GM23248 (cell line): ENCODE results near the gene RAB37. TPM values are rescaled to one million over a fixed set of nuclear protein-coding genes. Genes with fewer than 3 reads are reported as not detected.

ENCODE experiments used
- DNase-seq: peaks from one replicate; pipeline ENCODE4 v3.0.0-alpha.2; 2015
- H2AFZ ChIP-seq: fragments of 200-600 bp; sonication (generic); 2 replicates; pipeline ENCODE4 v1.6.1; 2016; ENCODE audit warnings: antibody characterized with exemption
- H3F3A ChIP-seq: fragments of 200-600 bp; sonication (generic); 2 replicates; pipeline ENCODE4 v1.6.1; 2016; ENCODE audit warnings: mild to moderate bottlenecking, antibody characterized with exemption, mixed run types; ENCODE audit not compliant: insufficient read depth
- H3K27ac ChIP-seq: fragments of 200-600 bp; sonication (generic); 2 replicates; pipeline ENCODE4 v1.5.1; 2016; ENCODE audit warnings: mild to moderate bottlenecking
- H3K27me3 ChIP-seq: fragments of 200-600 bp; sonication (generic); replicated peaks from 2 replicates; pipeline ENCODE4 v1.6.1; 2016; ENCODE audit warnings: mild to moderate bottlenecking; ENCODE audit not compliant: insufficient read depth
- H3K36me3 ChIP-seq: fragments of 200-600 bp; sonication (generic); 2 replicates; pipeline ENCODE4 v1.6.1; 2016; ENCODE audit warnings: low read depth, mild to moderate bottlenecking
- H3K4me1 ChIP-seq: fragments of 200-600 bp; sonication (generic); 2 replicates; pipeline ENCODE4 v1.6.1; 2016; ENCODE audit warnings: mild to moderate bottlenecking; ENCODE audit not compliant: insufficient read depth
- H3K4me2 ChIP-seq: fragments of 200-600 bp; sonication (generic); one replicate; pipeline ENCODE4 v1.6.1; 2016; ENCODE audit warnings: mild to moderate bottlenecking; ENCODE audit not compliant: unreplicated experiment
- H3K4me3 ChIP-seq: fragments of 200-600 bp; sonication (generic); 2 replicates; pipeline ENCODE4 v1.5.1; 2016; ENCODE audit warnings: mild to moderate bottlenecking
- H3K79me2 ChIP-seq: fragments of 200-600 bp; sonication (generic); 2 replicates; pipeline ENCODE4 v1.6.1; 2016; ENCODE audit warnings: mild to moderate bottlenecking; ENCODE audit not compliant: insufficient read depth
- H3K9ac ChIP-seq: fragments of 200-600 bp; sonication (generic); 2 replicates; pipeline ENCODE4 v1.6.1; 2016; ENCODE audit warnings: mild to moderate bottlenecking
- H3K9me2 ChIP-seq: fragments of 200-600 bp; sonication (generic); 2 replicates; pipeline ENCODE4 v1.6.1; 2016; ENCODE audit warnings: mixed run types, mild to moderate bottlenecking, moderate library complexity; ENCODE audit not compliant: insufficient read depth
- H3K9me3 ChIP-seq: fragments of 200-600 bp; sonication (generic); one replicate; pipeline ENCODE4 v1.6.1; 2017; ENCODE audit warnings: low read depth
- H4K20me1 ChIP-seq: fragments of 200-600 bp; sonication (generic); 2 replicates; pipeline ENCODE4 v1.6.0; 2016; ENCODE audit not compliant: insufficient read depth
- EZH2 ChIP-seq: fragments of 200-600 bp; sonication (generic); IDR thresholded peaks from 2 replicates; pipeline ENCODE4 v1.6.1; 2018; ENCODE audit warnings: antibody characterized with exemption, mild to moderate bottlenecking; ENCODE audit not compliant: insufficient read depth, poor library complexity, severe bottlenecking
- EZH2phosphoT487 ChIP-seq: fragments of 200-600 bp; sonication (generic); IDR thresholded peaks from 2 replicates; pipeline ENCODE4 v1.6.1; 2018; ENCODE audit warnings: antibody characterized with exemption, moderate library complexity, mild to moderate bottlenecking, low read depth; ENCODE audit not compliant: insufficient read depth
- WGBS, 2 experiments: methylation state at CpG; one replicate each; pipeline ENCODE4 v1.1.6; 2015 to 2017; ENCODE audit warnings: low lambda C conversion rate in 2 of 2, low coverage in 1 of 2; ENCODE audit errors: missing lambda C conversion rate in 2 of 2; 5-methylcytosine and 5-hydroxymethylcytosine counted together
- in situ Hi-C: fragments of 300-500 bp; cut with MboI; formaldehyde crosslinking; loops from 2 replicates; pipeline ENCODE4 v1.15.0; 2020
- polyA plus RNA-seq: library from polyadenylated mRNA; unstranded; fragments of >200 nt; fragmentation: Nextera tagmentation; extraction: Ambion mirVana; gene quantifications from 2 replicates; pipeline ENCODE4 v1.2.1, GENCODE V29; 2016
- total RNA-seq: library from RNA; depleted of rRNA; stranded (reverse); fragments of >200 nt; shearing (Covaris generic); gene quantifications from 2 replicates; pipeline ENCODE4 v1.2.3, GENCODE V29; 2014

The RAB37 gene
- total and polyA plus RNA-seq, 2 experiments from 2014 or later = 0.11 TPM; not detected in 1

DNA sequence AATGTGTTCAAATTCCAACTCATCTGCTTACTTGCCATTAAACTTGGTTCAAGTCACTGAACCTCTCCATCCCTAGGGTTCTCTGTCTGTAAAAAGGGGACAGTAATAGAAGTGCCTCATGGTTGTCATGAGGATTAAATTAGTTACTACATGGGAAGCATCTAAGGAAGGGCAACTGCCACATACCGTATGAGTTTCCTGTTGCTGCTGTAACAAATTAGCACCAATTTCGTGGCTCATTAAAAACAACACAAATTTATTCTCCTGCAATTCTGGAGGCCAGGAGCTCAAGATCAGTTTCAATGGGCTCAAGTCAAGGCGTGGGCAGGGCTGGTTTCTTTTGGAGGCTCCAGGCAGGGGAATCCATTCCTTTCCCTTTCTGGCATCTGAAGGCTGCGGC lies 43.0 kb upstream of the RAB37 start:
- Histone ChIP-seq H3K27ac (no peak overlapping the region), H3F3A (no peaks in the 10 kb centered on the region), H3K4me2 (no peak overlapping the region), H3K9me3 (no peaks in the 10 kb centered on the region), H3K27me3 (peaks cover 9% of the 10 kb centered on the region; the same call in 1 of the 2 replicates), H3K9me2 (no peaks in the 10 kb centered on the region), H3K36me3 (no peaks in the 10 kb centered on the region), H3K4me1 (no peaks in the 10 kb centered on the region), H3K79me2 (no peaks in the 10 kb centered on the region), H3K9ac (no peak overlapping the region), H3K4me3 (no peak overlapping the region), H2AFZ (no peak overlapping the region), H4K20me1 (no peaks in the 10 kb centered on the region)
- 14 to 18% methylated on average over 4 of the region's 4 CpGs for WGBS, 2 experiments
- no peak for DNase-seq
- in situ Hi-C loops = no loop called here
- no peak for TF ChIP-seq EZH2
- no peak for TF ChIP-seq EZH2phosphoT487

DNA sequence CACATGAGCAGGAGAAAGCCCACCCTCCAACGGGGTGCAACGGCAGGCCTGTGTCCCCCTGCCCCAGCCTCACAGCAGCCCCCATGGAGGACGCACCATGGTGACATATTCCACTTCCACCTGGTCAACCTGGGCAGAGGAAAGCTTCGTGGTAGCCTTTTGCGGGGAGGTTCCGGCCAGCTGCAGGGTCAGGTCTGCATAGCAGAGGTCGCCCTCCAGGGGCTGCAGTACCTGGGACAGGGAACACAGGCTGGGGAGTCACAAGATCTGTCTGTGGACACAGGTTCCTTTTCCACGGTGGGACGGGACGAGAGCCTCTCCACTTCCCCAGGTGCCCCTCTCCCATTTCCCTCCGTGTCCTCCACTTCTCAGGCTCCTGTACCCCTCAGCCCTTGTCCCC lies 41.4 kb upstream of the RAB37 start:
- no peaks in the 10 kb centered on the region for H3K9me3 ChIP-seq
- in situ Hi-C loops = no loop called here
- no peak for TF ChIP-seq EZH2
- no peak for TF ChIP-seq EZH2phosphoT487
- 46 to 49% methylated on average over 11 of the region's 11 CpGs for WGBS, 2 experiments
- H3K4me1 ChIP-seq = no peaks in the 10 kb centered on the region
- H3K9me2 ChIP-seq = no peaks in the 10 kb centered on the region
- no peak overlapping the region for H3K4me3 ChIP-seq
- H3K79me2 ChIP-seq = no peaks in the 10 kb centered on the region
- H4K20me1 ChIP-seq = no peaks in the 10 kb centered on the region
- peaks cover 9% of the 10 kb centered on the region; the same call in 1 of the 2 replicates for H3K27me3 ChIP-seq
- H3K4me2 ChIP-seq = no peak overlapping the region
- no peak for DNase-seq
- H3K9ac ChIP-seq = no peak overlapping the region
- H3K36me3 ChIP-seq = no peaks in the 10 kb centered on the region
- H3F3A ChIP-seq = no peaks in the 10 kb centered on the region
- no peak overlapping the region for H2AFZ ChIP-seq
- no peak overlapping the region for H3K27ac ChIP-seq

DNA sequence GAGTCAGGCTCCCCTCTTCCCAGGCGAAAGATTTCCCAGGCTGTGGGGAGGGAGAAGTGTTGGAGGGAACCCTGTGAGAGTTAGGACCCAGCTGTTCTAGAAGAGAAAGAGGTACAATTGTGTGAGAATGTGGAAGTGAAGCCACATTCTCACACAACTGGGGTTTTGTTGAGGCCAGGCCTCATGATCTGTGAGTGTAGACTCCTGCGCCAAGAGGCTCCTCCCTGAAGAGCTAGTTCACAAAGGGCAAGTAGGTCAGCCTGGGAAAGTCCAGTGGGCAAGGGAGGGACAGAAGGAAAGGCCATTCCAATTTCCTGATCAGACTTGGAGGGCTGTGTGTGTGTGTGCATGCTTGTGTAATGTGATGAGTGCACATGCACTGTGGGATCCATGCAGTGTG lies 39.5 kb upstream of the RAB37 start:
- H3K27me3 ChIP-seq = peaks cover 15% of the 10 kb centered on the region
- no peak overlapping the region for H3K27ac ChIP-seq
- no peaks in the 10 kb centered on the region for H3K9me2 ChIP-seq
- in situ Hi-C loops = no loop called here
- H3K9me3 ChIP-seq = no peaks in the 10 kb centered on the region
- H3K4me1 ChIP-seq = no peaks in the 10 kb centered on the region
- no peak overlapping the region for H2AFZ ChIP-seq
- no peak overlapping the region for H3K4me3 ChIP-seq
- no peak overlapping the region for H3K4me2 ChIP-seq
- H3F3A ChIP-seq = no peaks in the 10 kb centered on the region
- 62 to 65% methylated on average over 2 of the region's 2 CpGs for WGBS, 2 experiments
- no peaks in the 10 kb centered on the region for H3K36me3 ChIP-seq
- H3K79me2 ChIP-seq = no peaks in the 10 kb centered on the region
- H4K20me1 ChIP-seq = no peaks in the 10 kb centered on the region
- no peak for TF ChIP-seq EZH2
- TF ChIP-seq EZH2phosphoT487 = no peak
- DNase-seq = no peak
- no peak overlapping the region for H3K9ac ChIP-seq

DNA sequence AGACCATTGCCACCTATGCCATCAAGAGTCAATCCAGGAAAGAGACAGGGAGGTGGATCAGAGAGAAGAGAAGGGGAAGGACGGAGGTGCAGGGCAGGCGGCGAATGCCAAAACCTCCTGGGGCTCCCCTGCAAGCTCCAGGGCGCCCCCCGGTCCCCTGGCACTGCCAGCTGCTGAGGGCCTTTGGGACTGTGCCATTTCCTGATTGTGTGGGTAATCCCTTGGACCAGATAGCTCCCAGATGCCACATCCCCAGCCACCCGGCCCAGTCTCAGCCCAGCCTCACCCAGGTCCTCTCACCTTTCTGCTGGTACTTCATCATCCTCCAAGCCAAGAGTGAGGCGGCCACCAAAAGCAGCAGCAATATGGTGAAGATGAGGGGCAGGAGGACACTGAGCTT lies 39.0 kb upstream of the RAB37 start:
- Histone ChIP-seq H3K79me2 (no peaks in the 10 kb centered on the region), H3K36me3 (no peaks in the 10 kb centered on the region), H3K4me3 (no peak overlapping the region), H3K9ac (no peak overlapping the region), H3K27ac (no peak overlapping the region), H3K4me2 (no peak overlapping the region), H3K27me3 (peaks cover 15% of the 10 kb centered on the region), H3K9me3 (no peaks in the 10 kb centered on the region), H3K4me1 (no peaks in the 10 kb centered on the region), H2AFZ (no peak overlapping the region), H3F3A (no peaks in the 10 kb centered on the region), H4K20me1 (no peaks in the 10 kb centered on the region), H3K9me2 (no peaks in the 10 kb centered on the region)
- DNase-seq = no peak
- WGBS, 2 experiments = 44 to 55% methylated on average over 7 of the region's 7 CpGs
- no peak for TF ChIP-seq EZH2
- TF ChIP-seq EZH2phosphoT487 = no peak
- in situ Hi-C loops = no loop called here

DNA sequence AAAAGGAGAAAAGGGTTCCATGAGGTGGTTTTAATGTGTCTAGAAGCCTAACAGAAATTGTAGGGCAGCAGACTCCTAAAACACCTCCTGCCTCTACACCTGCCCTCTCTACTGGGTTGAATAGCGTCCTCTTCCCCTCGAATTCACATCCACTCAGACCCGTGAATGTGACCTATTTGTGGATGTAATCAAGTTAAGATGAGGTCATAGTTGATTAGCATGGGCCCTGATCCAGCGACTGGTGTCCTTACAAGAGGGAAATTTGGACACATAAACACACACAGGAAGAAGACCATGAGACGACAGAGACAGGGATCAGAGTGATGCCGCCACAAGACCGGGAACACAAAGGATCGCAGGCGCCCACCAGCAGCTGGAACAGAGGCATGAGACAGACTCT lies 37.8 kb upstream of the RAB37 start:
- no peak overlapping the region for H3K4me3 ChIP-seq
- no peak overlapping the region for H3K9ac ChIP-seq
- H3K36me3 ChIP-seq = no peaks in the 10 kb centered on the region
- no peak overlapping the region for H3K4me2 ChIP-seq
- in situ Hi-C loops = no loop called here
- no peak overlapping the region for H2AFZ ChIP-seq
- TF ChIP-seq EZH2phosphoT487 = no peak
- TF ChIP-seq EZH2 = no peak
- no peak for DNase-seq
- H3K9me3 ChIP-seq = no peaks in the 10 kb centered on the region
- peaks cover 10% of the 10 kb centered on the region for H3K27me3 ChIP-seq
- 56 to 57% methylated on average over 9 of the region's 9 CpGs for WGBS, 2 experiments
- no peaks in the 10 kb centered on the region for H3K79me2 ChIP-seq
- no peak overlapping the region for H3K27ac ChIP-seq
- H3K4me1 ChIP-seq = no peaks in the 10 kb centered on the region
- H3K9me2 ChIP-seq = no peaks in the 10 kb centered on the region
- no peaks in the 10 kb centered on the region for H3F3A ChIP-seq
- no peaks in the 10 kb centered on the region for H4K20me1 ChIP-seq
